ENCODE measurements around the gene HYDIN.
"Not testable (repeated sequence)": the region's sequence is repeated elsewhere in the genome, so short reads cannot be mapped to it uniquely, and the experiment has no call there.

Gene HYDIN

DNA sequence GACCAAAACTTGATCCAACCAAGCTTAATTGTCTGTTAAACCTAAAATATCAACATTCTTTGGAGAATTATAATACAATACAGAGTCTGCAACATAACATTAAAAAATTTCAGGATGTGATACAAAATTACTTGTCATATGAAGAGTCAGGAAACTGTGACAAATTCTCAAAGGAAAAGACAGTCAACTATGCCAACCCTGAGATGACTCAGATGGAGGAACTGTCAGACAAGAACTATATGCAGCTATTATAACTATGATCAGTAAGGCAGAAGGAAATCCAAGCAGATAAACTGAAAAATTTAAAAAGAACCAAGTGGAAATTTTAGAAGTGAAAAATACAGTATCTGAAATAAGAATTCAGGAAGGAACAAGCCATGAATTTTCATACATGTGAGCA lies 299.8 kb downstream of the HYDIN start:
- H3K27ac ChIP-seq (ENCODE audit: low read length); H3K79me2 ChIP-seq (ENCODE audit: low read length); H3K9ac ChIP-seq (ENCODE audit: low read length); H3K27me3 ChIP-seq (ENCODE audit: low read depth, low read length); H3K4me1 ChIP-seq (ENCODE audit: low read length); H2AFZ ChIP-seq (ENCODE audit: low read depth, low read length); H3K36me3 ChIP-seq (replicated peaks; ENCODE audit: low read depth, low read length); H3K9me3 ChIP-seq (ENCODE audit: insufficient read depth, low read length); H3K4me2 ChIP-seq (ENCODE audit: low read length); H4K20me1 ChIP-seq (ENCODE audit: insufficient read depth, low read length); H3K4me3 ChIP-seq (ENCODE audit: low read length): not testable (repeated sequence)

DNA sequence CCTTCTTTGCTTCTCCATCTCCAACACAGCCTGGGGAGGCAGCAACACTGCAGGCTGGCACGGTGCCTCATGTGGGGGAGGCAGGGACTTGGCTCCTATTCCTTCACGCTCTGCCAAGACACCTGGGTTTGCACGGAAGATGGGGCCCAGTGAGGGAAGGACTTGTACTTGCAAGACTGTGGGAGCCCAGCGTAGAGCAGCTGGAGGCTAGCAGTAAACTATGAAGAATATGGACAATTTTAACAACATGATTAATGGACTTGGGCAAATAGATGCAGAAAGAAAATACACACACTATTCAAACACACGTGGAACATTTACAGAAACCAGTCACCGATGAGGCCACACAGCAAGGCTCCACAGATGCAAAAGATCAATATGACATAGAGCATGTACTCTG lies 308.4 kb downstream of the HYDIN start:
- H3K4me3 ChIP-seq (ENCODE audit: low read length); H3K27ac ChIP-seq (ENCODE audit: low read length); H3K27me3 ChIP-seq (ENCODE audit: low read depth, low read length); H2AFZ ChIP-seq (ENCODE audit: low read depth, low read length); H3K9ac ChIP-seq (ENCODE audit: low read length); H3K79me2 ChIP-seq (ENCODE audit: low read length); H4K20me1 ChIP-seq (ENCODE audit: insufficient read depth, low read length); H3K36me3 ChIP-seq (replicated peaks; ENCODE audit: low read depth, low read length); H3K4me1 ChIP-seq (ENCODE audit: low read length); H3K9me3 ChIP-seq (ENCODE audit: insufficient read depth, low read length); H3K4me2 ChIP-seq (ENCODE audit: low read length): not testable (repeated sequence)

DNA sequence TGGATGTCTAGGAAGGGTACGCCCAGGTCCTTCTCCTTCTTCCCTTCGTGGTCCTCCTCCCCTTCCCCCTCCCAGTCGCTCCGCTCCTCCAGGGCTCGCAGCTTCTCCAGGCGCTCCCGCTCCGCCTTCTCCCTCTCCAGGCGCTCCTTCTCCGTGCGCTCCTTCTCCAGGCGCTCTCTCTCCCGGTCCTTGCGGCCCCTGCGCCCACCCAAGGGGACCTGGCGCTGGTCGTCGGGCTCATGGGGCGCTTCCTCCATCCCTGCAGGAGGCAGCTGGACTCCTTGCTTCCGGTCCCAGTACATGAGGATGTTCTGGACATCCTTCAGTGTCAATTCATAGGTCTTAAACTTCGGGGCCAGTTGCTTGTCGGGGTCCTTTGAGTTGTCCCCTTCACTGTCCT lies 309.9 kb downstream of the HYDIN start:
- H3K36me3 ChIP-seq (replicated peaks; ENCODE audit: low read depth, low read length); H3K4me1 ChIP-seq (ENCODE audit: low read length); H3K27ac ChIP-seq (ENCODE audit: low read length); H3K4me2 ChIP-seq (ENCODE audit: low read length); H4K20me1 ChIP-seq (ENCODE audit: insufficient read depth, low read length); H2AFZ ChIP-seq (ENCODE audit: low read depth, low read length); H3K9me3 ChIP-seq (ENCODE audit: insufficient read depth, low read length); H3K4me3 ChIP-seq (ENCODE audit: low read length); H3K9ac ChIP-seq (ENCODE audit: low read length); H3K27me3 ChIP-seq (ENCODE audit: low read depth, low read length); H3K79me2 ChIP-seq (ENCODE audit: low read length): not testable (repeated sequence)

DNA sequence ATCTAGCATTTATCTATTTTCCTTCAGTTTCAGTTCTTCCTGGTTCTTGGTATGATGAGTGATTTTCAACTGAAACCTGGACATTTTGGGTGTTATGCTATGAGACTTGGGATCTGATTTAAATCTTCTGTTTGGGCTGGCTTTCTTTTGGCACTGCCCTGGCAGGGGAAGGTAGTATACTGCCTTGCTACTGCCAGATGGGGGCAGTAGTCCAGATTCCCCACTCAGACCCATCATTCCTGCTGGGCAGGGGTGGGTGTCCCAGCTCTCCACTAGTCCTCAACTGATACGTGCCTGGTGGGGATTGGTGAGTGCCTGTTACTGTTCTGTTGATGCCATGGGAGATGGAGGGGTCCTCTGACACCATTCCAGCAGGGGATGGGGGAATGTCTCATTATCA lies 342.3 kb downstream of the HYDIN start:
- H3K4me1 ChIP-seq (ENCODE audit: low read length); H3K4me3 ChIP-seq (ENCODE audit: low read length); H3K36me3 ChIP-seq (replicated peaks; ENCODE audit: low read depth, low read length); H3K27ac ChIP-seq (ENCODE audit: low read length); H3K4me2 ChIP-seq (ENCODE audit: low read length); H4K20me1 ChIP-seq (ENCODE audit: insufficient read depth, low read length); H2AFZ ChIP-seq (ENCODE audit: low read depth, low read length); H3K27me3 ChIP-seq (ENCODE audit: low read depth, low read length); H3K9me3 ChIP-seq (ENCODE audit: insufficient read depth, low read length); H3K79me2 ChIP-seq (ENCODE audit: low read length); H3K9ac ChIP-seq (ENCODE audit: low read length): not testable (repeated sequence)

DNA sequence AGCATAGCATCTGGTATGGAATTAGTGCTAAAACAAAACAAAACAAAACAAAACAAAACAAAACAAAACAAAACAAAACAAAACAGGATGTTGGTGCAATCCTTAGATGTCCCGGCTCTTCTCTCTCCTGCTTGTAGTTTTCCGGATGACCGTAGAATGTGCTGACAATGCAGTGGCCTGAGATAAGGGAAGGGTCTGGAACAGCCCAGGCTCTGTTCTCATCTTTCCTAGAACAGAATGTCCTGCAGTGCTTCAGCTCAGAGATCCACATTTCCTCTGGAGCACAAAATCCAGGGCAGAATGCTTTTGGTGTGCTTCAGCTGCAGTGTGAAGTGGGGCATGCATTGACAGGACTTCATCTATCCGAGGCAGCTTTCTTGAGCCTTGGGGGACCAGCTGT lies 345.9 kb downstream of the HYDIN start:
- H4K20me1 ChIP-seq (ENCODE audit: insufficient read depth, low read length); H3K4me3 ChIP-seq (ENCODE audit: low read length); H3K27ac ChIP-seq (ENCODE audit: low read length); H3K27me3 ChIP-seq (ENCODE audit: low read depth, low read length); H3K4me1 ChIP-seq (ENCODE audit: low read length); H3K79me2 ChIP-seq (ENCODE audit: low read length); H3K4me2 ChIP-seq (ENCODE audit: low read length); H2AFZ ChIP-seq (ENCODE audit: low read depth, low read length); H3K9me3 ChIP-seq (ENCODE audit: insufficient read depth, low read length); H3K9ac ChIP-seq (ENCODE audit: low read length); H3K36me3 ChIP-seq (replicated peaks; ENCODE audit: low read depth, low read length): not testable (repeated sequence)

DNA sequence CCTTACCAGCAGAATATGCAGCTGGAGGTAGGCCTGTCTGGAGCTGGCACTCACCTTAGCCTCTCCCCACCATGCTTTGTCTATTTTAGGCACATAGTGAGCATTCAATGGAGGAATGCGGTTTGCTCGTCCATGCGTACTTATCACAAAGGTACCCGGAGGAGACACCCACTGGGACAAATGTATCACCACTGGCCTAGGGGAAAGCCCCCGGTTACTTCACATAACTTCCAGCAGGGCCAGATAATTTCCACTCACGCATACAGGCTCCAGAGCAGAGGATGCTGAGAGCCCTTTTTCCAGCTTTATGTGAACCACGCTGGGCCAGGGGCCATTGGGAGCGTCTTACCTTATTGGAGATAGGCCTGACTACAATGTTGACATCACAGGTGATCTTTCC lies 348.2 kb downstream of the HYDIN start:
- not testable (repeated sequence) for H3K9me3 ChIP-seq (ENCODE audit: insufficient read depth, low read length); H2AFZ ChIP-seq (ENCODE audit: low read depth, low read length); H3K4me3 ChIP-seq (ENCODE audit: low read length); H3K27ac ChIP-seq (ENCODE audit: low read length); H4K20me1 ChIP-seq (ENCODE audit: insufficient read depth, low read length); H3K36me3 ChIP-seq (replicated peaks; ENCODE audit: low read depth, low read length); H3K4me1 ChIP-seq (ENCODE audit: low read length); H3K79me2 ChIP-seq (ENCODE audit: low read length); H3K27me3 ChIP-seq (ENCODE audit: low read depth, low read length); H3K9ac ChIP-seq (ENCODE audit: low read length); H3K4me2 ChIP-seq (ENCODE audit: low read length)

DNA sequence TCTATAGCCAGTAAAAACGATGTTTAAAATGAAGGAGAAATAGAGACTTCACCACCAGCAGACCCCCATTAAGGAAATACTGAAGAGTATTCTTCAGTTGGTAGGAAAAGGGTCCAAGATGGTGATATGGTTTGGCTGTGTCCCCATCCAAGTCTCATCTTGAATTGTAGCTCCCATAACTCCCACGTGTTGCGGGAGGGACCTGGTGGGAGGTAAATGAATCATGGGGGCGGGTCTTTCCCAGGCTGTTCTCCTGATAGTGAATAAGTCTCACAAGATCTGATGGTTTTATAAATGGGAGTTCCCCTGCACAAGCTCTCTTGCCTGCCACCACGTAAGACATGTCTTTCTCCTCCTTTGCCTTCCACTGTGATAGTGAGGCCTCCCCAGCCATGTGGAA lies 352.6 kb downstream of the HYDIN start:
- H3K4me2 ChIP-seq (ENCODE audit: low read length); H3K4me3 ChIP-seq (ENCODE audit: low read length); H3K27me3 ChIP-seq (ENCODE audit: low read depth, low read length); H2AFZ ChIP-seq (ENCODE audit: low read depth, low read length); H3K79me2 ChIP-seq (ENCODE audit: low read length); H4K20me1 ChIP-seq (ENCODE audit: insufficient read depth, low read length); H3K36me3 ChIP-seq (replicated peaks; ENCODE audit: low read depth, low read length); H3K9ac ChIP-seq (ENCODE audit: low read length); H3K9me3 ChIP-seq (ENCODE audit: insufficient read depth, low read length); H3K27ac ChIP-seq (ENCODE audit: low read length); H3K4me1 ChIP-seq (ENCODE audit: low read length): not testable (repeated sequence)

DNA sequence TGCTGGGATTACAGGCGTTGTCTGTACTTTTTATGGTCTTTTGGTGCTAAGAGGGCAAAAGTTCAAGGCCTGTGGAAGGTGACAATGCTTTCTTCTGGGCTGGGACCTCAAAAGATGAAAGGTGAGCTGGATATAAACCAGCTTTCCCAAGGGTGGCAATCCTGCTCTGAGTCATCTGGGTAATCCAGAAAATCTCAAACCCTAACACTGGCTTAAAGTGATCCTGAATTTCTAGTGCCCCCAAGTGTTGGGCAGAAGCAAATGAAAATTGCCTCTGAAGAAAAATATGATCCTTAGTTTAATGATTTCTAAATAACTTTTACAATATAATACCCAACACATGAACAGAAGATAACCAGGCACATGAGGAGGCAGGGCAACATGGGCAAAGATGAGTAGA lies 354.1 kb downstream of the HYDIN start:
- H3K4me3 ChIP-seq (ENCODE audit: low read length); H3K36me3 ChIP-seq (replicated peaks; ENCODE audit: low read depth, low read length); H3K9ac ChIP-seq (ENCODE audit: low read length); H3K27me3 ChIP-seq (ENCODE audit: low read depth, low read length); H3K4me2 ChIP-seq (ENCODE audit: low read length); H3K27ac ChIP-seq (ENCODE audit: low read length); H3K79me2 ChIP-seq (ENCODE audit: low read length); H3K9me3 ChIP-seq (ENCODE audit: insufficient read depth, low read length); H2AFZ ChIP-seq (ENCODE audit: low read depth, low read length); H3K4me1 ChIP-seq (ENCODE audit: low read length); H4K20me1 ChIP-seq (ENCODE audit: insufficient read depth, low read length): not testable (repeated sequence)

DNA sequence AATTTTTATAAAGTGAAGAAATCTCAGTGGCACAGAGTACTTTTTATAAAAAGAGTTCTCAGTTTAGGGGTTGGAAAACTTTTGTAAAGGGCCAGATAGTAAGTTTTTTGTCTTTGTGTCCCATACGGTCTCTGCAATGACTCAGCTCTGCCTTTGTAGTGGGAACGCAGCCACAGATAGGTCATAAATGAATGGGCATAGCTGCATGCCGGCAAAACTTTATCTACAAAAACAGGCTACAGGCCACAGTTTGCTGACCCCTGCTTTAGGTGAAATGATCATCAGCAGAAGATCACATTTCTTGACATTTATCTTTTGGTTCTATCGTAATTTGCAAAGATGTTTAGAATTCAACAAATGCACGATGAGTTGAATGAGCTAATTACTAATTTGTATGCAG lies 365.8 kb downstream of the HYDIN start:
- not testable (repeated sequence) for H3K4me1 ChIP-seq (ENCODE audit: low read length); H3K27ac ChIP-seq (ENCODE audit: low read length); H3K36me3 ChIP-seq (replicated peaks; ENCODE audit: low read depth, low read length); H3K4me3 ChIP-seq (ENCODE audit: low read length); H2AFZ ChIP-seq (ENCODE audit: low read depth, low read length); H3K9me3 ChIP-seq (ENCODE audit: insufficient read depth, low read length); H3K4me2 ChIP-seq (ENCODE audit: low read length); H3K79me2 ChIP-seq (ENCODE audit: low read length); H3K27me3 ChIP-seq (ENCODE audit: low read depth, low read length); H3K9ac ChIP-seq (ENCODE audit: low read length); H4K20me1 ChIP-seq (ENCODE audit: insufficient read depth, low read length)

DNA sequence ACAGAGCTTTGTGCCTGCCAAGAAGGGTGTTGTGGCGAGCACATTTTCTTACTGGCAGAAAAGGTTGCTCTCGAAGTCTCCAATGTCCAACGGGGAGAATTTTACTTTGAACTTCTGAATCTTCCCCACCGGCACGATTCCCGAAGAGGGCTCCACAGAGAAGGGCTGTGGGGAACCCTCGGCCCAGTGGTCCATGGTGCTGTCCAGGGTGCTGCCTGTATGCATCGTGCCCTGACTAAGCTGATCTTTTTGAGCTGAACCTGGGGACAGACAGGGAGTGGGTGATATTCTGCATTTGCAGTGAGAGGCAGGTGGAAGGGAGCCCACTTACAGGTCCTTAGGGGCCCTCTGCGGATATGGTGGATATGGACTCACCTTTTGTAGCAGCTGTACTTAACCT lies 368.5 kb downstream of the HYDIN start:
- not testable (repeated sequence) for H3K4me3 ChIP-seq (ENCODE audit: low read length); H3K36me3 ChIP-seq (replicated peaks; ENCODE audit: low read depth, low read length); H3K27ac ChIP-seq (ENCODE audit: low read length); H2AFZ ChIP-seq (ENCODE audit: low read depth, low read length); H3K27me3 ChIP-seq (ENCODE audit: low read depth, low read length); H3K4me1 ChIP-seq (ENCODE audit: low read length); H3K9me3 ChIP-seq (ENCODE audit: insufficient read depth, low read length); H3K4me2 ChIP-seq (ENCODE audit: low read length); H3K79me2 ChIP-seq (ENCODE audit: low read length); H3K9ac ChIP-seq (ENCODE audit: low read length); H4K20me1 ChIP-seq (ENCODE audit: insufficient read depth, low read length)

Measured in OCI-LY3 (cell line).